GM12801 (cell line): ENCODE results near the gene SETMAR.

ENCODE experiments used
- CTCF ChIP-seq: IDR thresholded peaks from one replicate; pipeline ENCODE4 v1.5.1; 2011; ENCODE audit warnings: control low read depth; ENCODE audit not compliant: insufficient read length; ENCODE audit errors: extremely low read depth

Gene SETMAR

DNA sequence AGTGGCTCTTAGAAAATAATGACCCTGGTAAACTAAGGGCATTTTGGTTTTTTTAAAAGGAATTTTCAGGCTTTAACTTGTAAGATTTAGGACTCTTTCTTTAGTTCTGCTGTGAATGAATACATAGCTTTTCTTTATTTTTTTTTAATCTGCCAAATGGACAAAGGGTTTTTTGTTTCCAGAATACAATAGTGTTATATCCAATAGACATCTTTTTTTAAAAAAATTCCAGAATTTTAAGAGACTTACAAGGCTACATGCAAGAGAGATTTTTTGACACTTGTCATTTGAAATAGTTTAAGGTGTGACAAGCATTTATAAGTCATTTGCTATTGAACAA is 38.1 kb downstream of the SETMAR start:
- no peak for TF ChIP-seq CTCF

DNA sequence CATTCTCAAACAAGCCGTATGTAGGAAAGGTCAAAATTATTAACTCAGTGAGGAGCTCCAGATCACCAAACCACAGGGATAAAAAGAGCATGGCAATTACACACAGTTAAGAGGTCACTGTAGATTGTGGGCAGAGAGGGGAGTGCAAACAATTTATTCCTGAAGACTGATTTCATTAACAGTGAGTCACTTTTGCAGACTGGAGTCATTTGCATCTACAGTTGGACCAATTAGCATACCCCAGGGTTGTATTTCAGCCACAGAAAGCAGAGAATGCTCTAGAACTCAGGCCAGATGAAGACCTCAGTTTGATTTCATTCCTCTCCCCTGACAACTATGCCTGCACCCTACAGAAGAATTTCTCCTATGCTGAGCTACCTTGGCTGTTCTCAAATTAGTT is 40.1 kb downstream of the SETMAR start:
- no peak for TF ChIP-seq CTCF

GRCh38 chr3:4350789-4351163 is 47.6 kb downstream of the SETMAR start:
- no peak for TF ChIP-seq CTCF

- no peak for TF ChIP-seq CTCF
Measured at GRCh38 chr3:4351164-4351855, 48.1 kb downstream of the SETMAR start.

DNA sequence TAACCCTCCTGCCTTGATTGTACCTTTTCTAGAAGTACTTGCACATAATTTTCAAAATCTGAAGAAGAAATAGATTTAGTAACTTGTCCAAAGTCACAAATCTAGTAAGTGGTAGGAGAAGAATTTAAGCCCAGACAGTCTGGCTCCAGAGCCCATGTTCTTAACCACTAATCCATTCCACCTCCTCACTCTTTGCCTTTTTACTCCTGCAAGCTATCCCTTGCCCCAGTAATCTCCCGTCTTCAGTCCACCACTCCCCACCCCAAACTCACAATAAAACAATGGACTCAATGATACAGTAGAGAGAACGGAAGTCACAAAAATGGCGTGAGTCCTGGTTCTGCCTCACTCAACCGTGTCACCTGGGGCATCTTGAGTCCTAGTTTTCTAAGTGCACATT is 48.7 kb downstream of the SETMAR start:
- no peak for TF ChIP-seq CTCF

GRCh38 chr3:4355401-4356219 is 52.4 kb downstream of the SETMAR start:
- TF ChIP-seq CTCF, result no peak

DNA sequence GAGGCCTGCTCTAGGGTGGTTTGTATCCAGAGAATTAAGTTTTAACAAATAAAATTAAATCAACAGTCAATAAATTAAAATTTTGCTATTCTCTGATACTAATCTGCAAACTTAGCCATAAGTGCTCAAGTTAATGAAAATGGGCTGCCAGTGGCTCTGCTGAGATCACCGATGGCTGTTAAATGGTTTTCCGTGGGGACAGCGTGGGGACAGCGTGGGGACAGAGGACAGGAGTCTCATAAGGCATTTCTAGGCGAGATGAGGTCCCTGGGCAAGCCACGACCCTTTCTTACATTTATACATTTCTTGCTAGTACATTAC is 53.0 kb downstream of the SETMAR start:
- no peak for TF ChIP-seq CTCF
